22Rv1 (cell line): ENCODE measurements around the gene AIRE.

ENCODE experiments used
- H3K27ac ChIP-seq: fragments of 450-650 bp; 2 replicates; pipeline ENCODE4 v1.5.1; 2017
- CTCF ChIP-seq: fragments of 450-650 bp; IDR thresholded peaks from 2 replicates; pipeline ENCODE4 v1.5.1; 2017; ENCODE audit warnings: mild to moderate bottlenecking
- ZFX ChIP-seq: fragments of 450-650 bp; IDR thresholded peaks from 2 replicates; pipeline ENCODE4 v1.6.1; 2017; ENCODE audit warnings: antibody characterized with exemption, borderline replicate concordance

Gene AIRE

GRCh38 chr21:44344541-44345183, 59.0 kb downstream of the AIRE start:
- no peak overlapping the region for H3K27ac ChIP-seq
- no peak for TF ChIP-seq CTCF
- no peak for TF ChIP-seq ZFX

GRCh38 chr21:44345495-44345894, 59.8 kb downstream of the AIRE start:
- no peak overlapping the region for H3K27ac ChIP-seq
- no peak for TF ChIP-seq CTCF
- no peak for TF ChIP-seq ZFX

GRCh38 chr21:44347911-44348451, 62.3 kb downstream of the AIRE start:
- no peak overlapping the region for H3K27ac ChIP-seq

More at GRCh38 chr21:44347911-44348451, 62.3 kb downstream of the AIRE start:
- no peak for TF ChIP-seq ZFX
- TF ChIP-seq CTCF, result no peak
